ENCODE results near the gene LCTL. TPM values are rescaled to one million over a fixed set of nuclear protein-coding genes. Genes with fewer than 3 reads are reported as not detected.
"Not testable (repeated sequence)": the region's sequence is repeated elsewhere in the genome, so short reads cannot be mapped to it uniquely, and the experiment has no call there.

LCTL gene
- total RNA-seq, 1 donor from 2014 or later: not detected

- no peak for DNase-seq (ENCODE audit: low read depth in 2 of 2)
Observed at GRCh38 chr15:66592505-66593218, 26.9 kb upstream of the LCTL start.

GRCh38 chr15:66591322-66591862 lies 25.6 kb upstream of the LCTL start:
- DNase-seq (ENCODE audit: low read depth in 2 of 2): no peak

GRCh38 chr15:66590435-66590834 lies 24.6 kb upstream of the LCTL start:
- no peak for DNase-seq (ENCODE audit: low read depth in 2 of 2)

- DNase-seq (ENCODE audit: low read depth in 2 of 2): not testable (repeated sequence)
Observed at GRCh38 chr15:66589429-66589828, 23.6 kb upstream of the LCTL start.

GRCh38 chr15:66588971-66589370 lies 23.2 kb upstream of the LCTL start:
- no peak for DNase-seq (ENCODE audit: low read depth in 2 of 2)

GRCh38 chr15:66588537-66588936 lies 22.7 kb upstream of the LCTL start:
- DNase-seq (ENCODE audit: low read depth in 2 of 2): no peak

- DNase-seq (ENCODE audit: low read depth in 2 of 2): no peak
Observed at GRCh38 chr15:66587749-66588148, 22.0 kb upstream of the LCTL start.

GRCh38 chr15:66587020-66587419 lies 21.2 kb upstream of the LCTL start:
- no peak for DNase-seq (ENCODE audit: low read depth in 2 of 2)

- DNase-seq (ENCODE audit: low read depth in 2 of 2): no peak
Observed at GRCh38 chr15:66586155-66586976, 20.6 kb upstream of the LCTL start.

GRCh38 chr15:66581972-66582537 lies 16.3 kb upstream of the LCTL start:
- DNase-seq (ENCODE audit: low read depth in 2 of 2): peak in 1 of 2 donors; percentile 34

- peak; percentile 83 to 85 for DNase-seq (ENCODE audit: low read depth in 2 of 2)
Observed at GRCh38 chr15:66580643-66581042, 14.8 kb upstream of the LCTL start.

- DNase-seq (ENCODE audit: low read depth in 2 of 2): peak in 1 of 2 donors; percentile 89
Observed at GRCh38 chr15:66578286-66578875, 12.6 kb upstream of the LCTL start.

GRCh38 chr15:66574596-66574950 lies 8.8 kb upstream of the LCTL start:
- DNase-seq (ENCODE audit: low read depth in 2 of 2): no peak

GRCh38 chr15:66573719-66574595 lies 8.2 kb upstream of the LCTL start:
- DNase-seq (ENCODE audit: low read depth in 2 of 2): no peak

- DNase-seq (ENCODE audit: low read depth in 2 of 2): no peak
Observed at GRCh38 chr15:66573348-66573718, 7.5 kb upstream of the LCTL start.

GRCh38 chr15:66572146-66572545 lies 6.3 kb upstream of the LCTL start:
- no peak for DNase-seq (ENCODE audit: low read depth in 2 of 2)

- no peak for DNase-seq (ENCODE audit: low read depth in 2 of 2)
Observed at GRCh38 chr15:66570842-66571478, 5.2 kb upstream of the LCTL start.

GRCh38 chr15:66570327-66570726 lies 4.5 kb upstream of the LCTL start:
- DNase-seq (ENCODE audit: low read depth in 2 of 2): no peak

GRCh38 chr15:66569461-66570137 lies 3.8 kb upstream of the LCTL start:
- no peak for DNase-seq (ENCODE audit: low read depth in 2 of 2)

GRCh38 chr15:66567897-66568296 lies 2.1 kb upstream of the LCTL start:
- DNase-seq (ENCODE audit: low read depth in 2 of 2): no peak

Measured in lung microvascular endothelial cell (primary cell).